HG02763 (cell line): Measurements from ENCODE around the gene LYRM4.
"Not testable (repeated sequence)": the region's sequence is repeated elsewhere in the genome, so short reads cannot be mapped to it uniquely, and the experiment has no call there.

ENCODE experiments used
- ATAC-seq: cut with Tn5 transposase; IDR thresholded peaks from one replicate; pipeline ENCODE4 v1.9.1; 2021; ENCODE audit warnings: mild to moderate bottlenecking, moderate library complexity; ENCODE audit not compliant: unreplicated experiment

Gene LYRM4

DNA sequence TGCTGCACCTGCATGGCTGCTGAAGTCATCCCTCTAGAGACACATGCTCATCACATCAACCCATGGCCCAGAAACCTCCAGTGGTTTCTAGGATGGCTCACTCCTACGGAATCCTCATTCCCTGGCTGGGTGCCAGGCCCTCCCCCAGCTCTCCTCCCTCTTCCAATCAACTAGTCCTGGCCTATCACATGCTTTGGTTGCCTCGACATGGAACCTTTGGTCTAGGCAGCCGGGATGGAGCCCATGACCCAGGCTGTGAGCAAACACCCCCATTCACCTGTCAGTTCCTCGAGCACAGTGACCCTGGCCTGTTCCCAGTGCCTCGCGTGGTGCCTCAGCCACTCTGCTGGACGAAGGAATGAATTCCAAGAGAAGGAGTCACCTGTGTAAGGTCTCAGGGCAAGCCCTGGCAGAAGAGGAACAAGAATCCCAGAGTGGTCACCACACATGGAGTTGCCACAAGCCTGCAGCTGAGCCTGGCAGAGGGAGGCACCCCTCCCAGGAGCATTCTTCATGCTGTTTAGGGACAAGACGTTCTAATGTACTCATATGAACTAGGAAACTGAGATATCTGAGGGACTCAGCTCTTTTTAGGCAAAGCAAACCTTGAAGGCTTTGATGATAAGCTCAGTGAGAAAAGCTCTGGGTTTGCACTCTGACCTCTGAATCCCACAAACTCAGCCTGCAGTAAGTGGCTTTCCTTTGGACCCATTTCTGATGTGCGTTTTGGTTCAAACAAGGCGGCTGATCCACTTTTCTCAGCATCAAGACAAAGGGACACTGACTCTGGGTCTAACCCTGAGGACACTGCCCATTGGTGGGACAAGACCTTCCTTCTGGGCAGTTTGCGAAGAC lies 135.4 kb downstream of the LYRM4 start:
- ATAC-seq, result no peak

DNA sequence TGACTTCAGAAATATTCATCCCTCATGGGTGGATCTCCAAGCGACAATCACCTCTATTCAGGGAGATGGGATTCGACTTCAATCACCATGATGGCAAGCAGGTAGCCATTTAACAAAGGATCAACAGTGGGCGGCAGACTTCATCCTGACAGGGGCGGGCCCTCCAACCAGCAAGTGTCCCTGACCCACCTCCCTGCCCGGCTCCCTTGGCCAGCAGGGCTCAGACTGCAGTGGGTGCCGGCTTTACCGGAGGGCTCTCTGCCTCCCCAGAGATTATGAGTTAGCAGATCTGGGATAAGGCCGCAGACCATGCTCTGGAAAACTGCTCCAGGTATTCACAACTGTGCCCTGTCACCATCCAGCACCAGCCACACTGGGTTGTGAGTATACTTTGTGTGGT lies 136.2 kb downstream of the LYRM4 start:
- no peak for ATAC-seq

- ATAC-seq, result no peak
Measured at GRCh38 chr6:5123296-5124143, 137.2 kb downstream of the LYRM4 start.

DNA sequence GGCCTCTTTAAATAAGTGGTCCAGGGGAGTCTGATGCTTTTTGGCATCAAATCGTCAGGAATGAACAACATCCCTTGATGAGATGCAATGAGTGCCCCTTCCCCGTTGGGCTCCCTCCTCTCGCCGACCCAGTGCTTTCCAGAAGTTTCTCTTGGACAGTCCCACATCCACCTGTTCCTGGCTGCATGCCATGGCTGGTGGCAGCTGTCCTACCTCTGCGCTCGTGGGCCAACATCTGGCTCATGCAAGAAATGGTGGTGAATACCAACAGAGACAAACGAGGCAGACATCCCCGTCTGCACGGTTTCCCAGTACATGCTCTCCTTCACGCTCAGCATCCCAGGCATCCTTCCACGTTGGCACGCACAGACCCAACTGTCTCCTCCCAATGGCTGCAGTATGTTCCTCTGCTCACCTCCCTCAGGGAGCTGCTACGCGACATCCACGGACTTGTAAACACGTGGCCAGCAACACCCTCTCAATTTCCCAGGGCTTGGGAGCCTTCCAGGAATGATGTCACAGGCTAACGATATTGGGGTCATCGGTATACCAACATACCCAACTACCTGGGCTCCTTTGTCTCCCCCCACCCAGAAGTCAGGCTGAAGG lies 138.1 kb downstream of the LYRM4 start:
- ATAC-seq, result no peak

DNA sequence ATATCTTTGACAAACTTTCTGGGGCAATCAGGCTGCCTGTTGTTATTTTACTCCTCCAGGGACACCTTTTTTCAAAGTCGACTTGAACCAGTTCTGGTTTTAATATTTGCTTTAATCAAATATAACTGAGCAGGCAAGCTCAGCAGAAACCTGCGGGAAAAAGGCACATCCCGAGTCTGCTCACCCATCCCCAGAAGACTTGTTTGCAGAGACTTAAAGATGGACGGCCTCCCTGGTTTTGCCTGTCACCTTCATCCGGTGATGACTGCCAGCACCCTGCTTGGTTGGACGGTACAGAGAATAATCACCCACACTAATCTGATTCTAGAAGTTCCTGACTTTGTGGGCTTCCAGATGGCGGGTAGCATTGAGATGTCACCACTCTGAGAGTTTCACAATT lies 138.8 kb downstream of the LYRM4 start:
- no peak for ATAC-seq

DNA sequence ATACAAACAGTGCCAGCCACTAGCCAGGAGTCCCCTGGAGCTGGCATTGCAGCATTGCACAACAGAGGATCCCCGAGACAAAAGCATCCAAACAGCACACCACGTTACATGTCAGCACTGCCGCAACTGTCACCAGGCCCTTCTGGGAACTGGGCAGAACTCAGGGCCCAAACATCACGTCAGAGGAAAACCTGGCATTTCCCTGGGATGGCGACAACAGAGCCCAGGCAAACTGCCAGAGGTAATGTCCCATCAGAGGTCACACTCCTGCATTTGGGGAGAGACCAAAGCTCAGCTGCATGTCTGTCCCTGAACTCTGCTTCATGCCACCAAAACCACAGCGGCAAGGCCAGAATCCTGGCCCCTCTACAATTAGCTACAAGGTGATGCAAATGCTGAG lies 139.3 kb downstream of the LYRM4 start:
- ATAC-seq, result no peak

DNA sequence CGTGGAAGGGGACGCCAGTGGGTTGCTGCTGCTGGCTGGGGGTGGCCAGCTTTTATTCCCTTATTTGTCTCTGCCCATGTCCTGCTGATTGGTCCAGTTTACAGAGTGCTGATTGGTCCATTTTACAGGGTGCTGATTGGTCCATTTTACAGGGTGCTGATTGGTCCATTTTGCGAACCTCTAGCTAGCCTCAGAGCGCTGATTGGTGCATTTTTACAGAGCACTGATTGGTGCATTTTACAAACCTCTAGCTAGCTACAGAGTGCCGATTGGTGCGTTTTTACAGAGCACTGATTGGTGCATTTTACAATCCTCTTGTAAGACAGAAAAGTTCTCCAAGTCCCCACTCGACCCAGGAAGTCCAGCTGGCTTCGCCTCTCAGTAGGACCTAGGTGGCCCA lies 140.2 kb downstream of the LYRM4 start:
- ATAC-seq, result not testable (repeated sequence)

DNA sequence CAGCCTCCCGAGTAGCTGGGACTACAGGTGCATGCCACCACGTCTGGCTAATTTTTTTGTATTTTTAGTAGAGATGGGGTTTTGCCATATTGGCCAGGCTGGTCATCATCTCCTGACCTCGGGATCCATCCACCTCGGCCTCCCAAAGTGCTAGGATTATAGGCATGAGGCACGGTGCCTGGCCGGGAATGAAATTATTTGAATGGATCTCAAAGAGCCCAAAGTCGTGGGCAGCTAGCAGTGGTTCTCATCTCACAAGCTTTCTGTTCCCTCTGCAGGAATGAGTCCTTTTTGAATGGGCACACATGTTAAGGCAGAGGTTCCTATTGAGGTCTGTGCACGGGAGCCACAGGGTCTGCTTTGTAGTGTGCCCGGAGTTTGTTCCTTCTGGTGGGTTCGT lies 140.7 kb downstream of the LYRM4 start:
- ATAC-seq, result no peak

GRCh38 chr6:5119090-5119951 lies 141.4 kb downstream of the LYRM4 start:
- ATAC-seq, result no peak

GRCh38 chr6:5116243-5116991 lies 144.3 kb downstream of the LYRM4 start:
- ATAC-seq, result no peak

DNA sequence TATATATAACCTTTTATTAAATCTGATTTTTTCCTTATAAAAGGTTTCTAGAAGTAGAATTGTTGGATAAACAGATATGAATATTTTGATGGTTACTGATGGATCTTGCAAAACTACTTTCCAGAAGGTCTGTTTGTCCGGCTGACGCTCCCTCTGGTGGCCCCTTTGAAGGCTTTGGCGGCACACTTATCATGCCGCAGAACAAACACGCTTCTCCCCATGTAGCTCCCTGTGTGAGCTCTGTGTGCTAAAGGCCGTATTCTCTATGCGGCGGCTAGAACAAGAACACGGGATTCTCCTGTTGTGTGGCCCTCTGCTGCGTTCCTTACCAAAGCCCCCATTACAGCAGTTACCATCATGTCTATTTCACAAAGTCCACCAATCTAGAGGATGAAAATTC lies 145.6 kb downstream of the LYRM4 start:
- ATAC-seq, result no peak

- no peak for ATAC-seq
Measured at GRCh38 chr6:5113096-5113495, 147.7 kb downstream of the LYRM4 start.

DNA sequence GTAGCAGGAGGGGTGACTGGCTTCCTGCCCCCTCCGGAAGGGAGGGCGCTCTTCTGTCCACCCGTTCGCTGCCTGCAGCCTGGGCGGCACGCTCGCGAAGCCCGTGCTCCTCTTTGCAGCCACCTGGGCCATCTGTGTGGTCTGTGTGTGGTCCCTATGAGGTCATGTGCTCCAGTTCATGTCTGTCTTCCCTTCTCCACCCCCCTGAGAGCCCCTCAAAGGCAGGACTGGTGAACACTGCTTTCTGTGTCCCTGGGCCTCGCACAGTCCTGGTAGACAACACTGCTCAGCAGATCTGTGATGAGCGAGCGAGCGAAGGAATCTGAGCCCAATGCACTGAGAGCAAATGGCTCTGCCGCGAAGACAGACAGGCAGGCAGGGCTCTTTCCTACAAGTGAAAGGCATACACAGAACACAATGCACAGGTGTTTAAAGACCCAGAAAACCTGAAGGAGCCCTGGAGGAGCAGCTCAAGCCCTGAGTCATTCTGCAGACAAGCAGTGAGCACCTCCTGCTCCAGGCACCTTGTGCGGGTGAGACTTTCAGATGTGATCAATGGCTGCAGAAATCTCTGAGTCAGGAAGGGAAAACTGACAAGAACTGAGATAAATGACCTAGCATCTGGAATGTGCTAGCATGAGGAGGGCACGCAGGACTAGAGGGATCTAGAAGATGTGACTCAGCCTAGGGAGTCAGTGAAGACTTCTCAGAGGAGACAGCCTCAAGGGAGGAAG lies 148.5 kb downstream of the LYRM4 start:
- no peak for ATAC-seq

DNA sequence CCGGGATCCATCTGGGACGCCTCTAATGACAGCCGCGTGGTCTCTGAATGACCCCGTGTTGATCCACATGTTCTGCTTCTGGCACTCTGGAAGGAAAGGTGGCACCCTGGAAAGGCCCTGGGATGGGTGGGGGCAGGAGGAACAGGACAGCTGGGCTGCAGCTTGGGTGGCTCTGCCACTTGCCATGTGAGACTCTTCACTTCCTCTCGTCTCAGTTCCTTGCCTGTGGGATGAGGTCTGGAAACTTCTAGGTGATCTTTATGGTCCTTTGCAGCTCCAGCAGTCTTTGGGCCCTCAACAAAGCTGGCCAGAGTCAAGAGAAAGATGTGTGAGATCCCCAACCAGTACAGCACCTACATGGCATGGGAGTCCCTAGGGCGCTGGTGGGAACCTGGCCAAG lies 149.1 kb downstream of the LYRM4 start:
- no peak for ATAC-seq

DNA sequence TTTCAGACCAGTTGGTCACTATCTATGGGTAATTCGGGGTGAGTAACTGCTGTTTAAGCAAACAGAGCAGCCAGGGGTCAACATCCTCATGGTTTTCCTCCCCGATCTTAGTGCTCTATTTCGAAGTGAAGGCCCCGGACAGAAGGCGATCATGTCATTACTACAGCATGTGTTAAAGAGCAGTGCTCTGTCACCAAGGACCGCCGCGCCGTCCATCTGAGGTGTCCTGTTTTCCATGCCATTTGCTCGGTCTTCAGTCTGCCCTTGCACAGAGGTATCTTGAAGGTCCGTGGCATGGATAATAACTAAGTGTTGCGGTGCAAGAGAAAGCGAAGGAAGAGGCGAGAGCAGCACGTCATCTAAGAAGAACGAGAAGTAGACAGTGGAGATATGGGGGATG lies 150.5 kb downstream of the LYRM4 start:
- ATAC-seq, result no peak

GRCh38 chr6:5109436-5109835 lies 151.3 kb downstream of the LYRM4 start:
- ATAC-seq, result no peak

DNA sequence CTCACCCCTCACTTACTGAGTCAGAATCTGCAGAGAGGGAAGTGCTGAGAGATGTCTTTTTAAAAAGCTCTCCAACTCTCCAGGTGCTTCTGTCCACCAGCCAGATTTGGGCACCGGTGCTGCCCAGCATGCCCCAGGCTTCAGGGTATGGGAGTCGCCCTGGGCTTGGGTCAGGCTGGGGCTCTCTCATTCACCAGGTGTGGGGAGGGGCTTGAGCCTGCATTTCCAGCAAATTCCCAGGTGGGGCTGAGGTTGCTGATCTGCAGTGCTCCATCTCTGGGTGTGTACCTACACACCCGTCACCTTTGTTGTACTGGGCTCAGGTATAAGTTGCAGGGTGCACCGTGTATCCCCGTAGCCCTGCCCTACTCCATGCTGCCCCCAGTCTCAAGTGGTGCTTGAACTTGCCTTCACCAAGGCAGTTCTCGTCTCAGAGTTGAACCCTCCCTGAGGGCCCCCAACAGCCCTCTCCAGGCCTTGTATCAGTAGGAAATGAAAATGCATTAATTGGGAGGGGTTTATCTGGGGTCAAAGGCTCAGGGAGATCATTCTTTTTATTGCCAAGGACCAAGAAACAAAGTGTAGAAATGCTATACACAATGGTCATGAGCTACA lies 152.1 kb downstream of the LYRM4 start:
- ATAC-seq, result no peak

GRCh38 chr6:5108068-5108467 lies 152.7 kb downstream of the LYRM4 start:
- ATAC-seq, result no peak

- ATAC-seq, result no peak
Measured at GRCh38 chr6:5107341-5107740, 153.4 kb downstream of the LYRM4 start.
